GM18499 (cell line): Measurements from ENCODE around the gene ERBB2.

Source experiments
- ATAC-seq: cut with Tn5 transposase; IDR thresholded peaks from one replicate; pipeline ENCODE4 v1.9.1; 2021; ENCODE audit warnings: moderate number of reproducible peaks; ENCODE audit not compliant: insufficient read depth, unreplicated experiment

Gene ERBB2

GRCh38 chr17:39664581-39665561 lies 35.0 kb upstream of the ERBB2 start, which contains the start of gene TCAP:
TCAP (plus strand) TSS chr17:39665349; CDS start chr17:39665360, 11 bp downstream.
- ATAC-seq, result no peak

DNA sequence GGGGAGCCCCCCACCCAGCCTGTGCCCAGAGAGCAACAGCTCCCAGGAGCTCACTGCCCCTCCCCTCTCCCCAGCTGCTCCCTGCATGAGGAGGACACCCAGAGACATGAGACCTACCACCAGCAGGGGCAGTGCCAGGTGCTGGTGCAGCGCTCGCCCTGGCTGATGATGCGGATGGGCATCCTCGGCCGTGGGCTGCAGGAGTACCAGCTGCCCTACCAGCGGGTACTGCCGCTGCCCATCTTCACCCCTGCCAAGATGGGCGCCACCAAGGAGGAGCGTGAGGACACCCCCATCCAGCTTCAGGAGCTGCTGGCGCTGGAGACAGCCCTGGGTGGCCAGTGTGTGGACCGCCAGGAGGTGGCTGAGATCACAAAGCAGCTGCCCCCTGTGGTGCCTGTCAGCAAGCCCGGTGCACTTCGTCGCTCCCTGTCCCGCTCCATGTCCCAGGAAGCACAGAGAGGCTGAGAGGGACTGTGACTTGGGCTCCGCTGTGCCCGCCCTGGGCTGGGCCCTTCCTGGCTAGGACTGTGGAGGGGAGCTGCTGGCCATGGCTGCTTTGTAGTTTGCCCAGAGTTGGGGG lies 34.1 kb upstream of the ERBB2 start:
- no peak for ATAC-seq

DNA sequence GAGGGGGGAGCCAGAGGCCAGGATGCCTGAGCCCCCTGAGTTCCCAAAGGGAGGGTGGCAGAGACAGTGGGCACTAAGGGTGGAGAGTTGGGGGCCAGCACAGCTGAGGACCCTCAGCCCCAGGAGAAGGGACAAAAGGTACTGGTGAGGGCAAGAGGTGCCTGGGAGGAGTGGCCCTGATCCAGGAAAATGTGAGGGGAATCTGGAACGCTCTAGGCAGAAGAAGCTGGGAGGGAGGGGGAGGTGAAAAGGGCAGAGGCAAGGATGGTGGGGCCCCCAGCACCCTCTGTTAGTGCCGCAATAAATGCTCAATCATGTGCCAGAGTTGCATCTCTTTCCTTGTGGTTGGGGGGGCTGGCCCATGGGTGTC lies 33.6 kb upstream of the ERBB2 start:
- ATAC-seq, result no peak

DNA sequence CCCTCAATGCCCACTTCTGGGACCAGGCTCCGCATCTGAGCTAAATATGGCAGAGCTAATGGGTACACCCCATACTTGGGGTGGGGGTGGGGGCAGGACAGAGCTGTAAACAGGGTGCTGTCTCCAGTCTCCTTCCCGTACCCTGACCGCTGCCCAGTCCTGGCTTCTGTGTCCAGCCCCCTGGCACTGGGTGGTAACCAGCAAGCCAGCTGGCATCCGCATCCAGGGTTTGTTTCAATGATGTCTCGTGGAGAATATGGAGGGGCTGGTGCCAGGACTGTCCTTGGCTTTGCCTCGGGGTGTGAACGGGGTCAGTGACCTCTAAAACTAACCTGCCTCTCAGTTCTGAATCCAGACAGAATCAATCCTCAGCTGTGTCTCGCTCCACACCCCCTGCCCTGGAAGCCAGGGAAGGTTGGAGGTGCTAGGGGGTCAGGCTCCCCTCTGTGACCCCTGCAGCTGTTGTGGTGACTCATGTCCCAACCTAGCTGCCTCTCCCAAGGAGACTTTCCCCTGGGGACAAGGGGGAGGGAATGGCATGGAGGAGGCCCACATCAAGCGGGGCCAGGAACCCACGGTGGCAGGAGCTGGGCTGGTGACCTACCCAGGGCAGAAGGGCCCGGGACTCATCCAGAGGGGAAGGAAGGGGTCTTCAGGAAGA lies 33.1 kb upstream of the ERBB2 start:
- ATAC-seq, result no peak

DNA sequence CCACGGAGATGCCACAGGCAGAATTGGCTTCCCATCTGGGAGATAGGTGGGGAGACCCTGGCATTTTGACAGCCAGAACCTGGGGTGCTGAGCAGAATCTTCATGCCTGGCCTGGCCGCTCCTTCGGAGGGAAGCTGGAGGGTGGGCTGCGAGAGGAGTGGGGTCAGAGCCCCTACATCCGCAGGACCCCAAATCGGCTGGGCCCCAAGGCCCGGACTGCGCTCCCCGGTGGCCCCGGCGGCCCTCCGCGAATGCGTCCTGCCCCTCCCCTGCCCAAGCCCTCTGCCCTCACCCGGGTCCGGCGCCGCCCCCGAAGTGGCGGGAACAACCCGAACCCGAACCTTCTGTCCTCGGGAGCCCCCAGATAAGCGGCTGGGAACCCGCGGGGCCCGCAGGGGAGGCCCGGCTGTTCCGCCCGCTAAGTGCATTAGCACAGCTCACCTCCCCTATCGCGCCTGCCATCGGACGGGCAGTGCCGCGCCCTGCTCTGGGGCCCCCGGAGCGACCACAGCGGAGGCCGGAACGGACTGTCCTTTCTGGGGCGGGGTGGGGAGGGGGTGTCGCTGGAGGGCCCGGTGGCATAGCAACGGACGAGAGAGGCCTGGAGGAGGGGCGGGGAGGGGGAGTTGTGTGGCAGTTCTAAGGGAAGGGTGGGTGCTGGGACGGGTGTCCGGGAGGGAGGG lies 32.5 kb upstream of the ERBB2 start:
- no peak for ATAC-seq

- no peak for ATAC-seq
Observed at GRCh38 chr17:39667945-39668924, 31.6 kb upstream of the ERBB2 start, which contains the start of gene PNMT. PNMT (plus strand) TSS chr17:39668453; CDS start chr17:39668476, 23 bp downstream.

DNA sequence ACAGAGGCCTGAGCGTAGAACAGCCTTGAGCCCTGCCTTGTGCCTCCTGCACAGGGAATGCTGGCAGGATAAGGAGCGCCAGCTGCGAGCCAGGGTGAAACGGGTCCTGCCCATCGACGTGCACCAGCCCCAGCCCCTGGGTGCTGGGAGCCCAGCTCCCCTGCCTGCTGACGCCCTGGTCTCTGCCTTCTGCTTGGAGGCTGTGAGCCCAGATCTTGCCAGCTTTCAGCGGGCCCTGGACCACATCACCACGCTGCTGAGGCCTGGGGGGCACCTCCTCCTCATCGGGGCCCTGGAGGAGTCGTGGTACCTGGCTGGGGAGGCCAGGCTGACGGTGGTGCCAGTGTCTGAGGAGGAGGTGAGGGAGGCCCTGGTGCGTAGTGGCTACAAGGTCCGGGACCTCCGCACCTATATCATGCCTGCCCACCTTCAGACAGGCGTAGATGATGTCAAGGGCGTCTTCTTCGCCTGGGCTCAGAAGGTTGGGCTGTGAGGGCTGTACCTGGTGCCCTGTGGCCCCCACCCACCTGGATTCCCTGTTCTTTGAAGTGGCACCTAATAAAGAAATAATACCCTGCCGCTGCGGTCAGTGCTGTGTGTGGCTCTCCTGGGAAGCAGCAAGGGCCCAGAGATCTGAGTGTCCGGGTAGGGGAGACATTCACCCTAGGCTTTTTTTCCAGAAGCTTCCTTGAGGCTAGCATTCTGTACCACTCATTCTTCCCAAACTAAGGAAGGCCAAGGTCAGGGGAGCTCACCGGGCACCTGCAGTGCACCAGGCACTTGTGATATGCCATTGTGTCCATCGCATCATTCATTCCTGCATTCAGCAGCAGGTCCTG lies 29.7 kb upstream of the ERBB2 start:
- no peak for ATAC-seq

GRCh38 chr17:39670746-39671145 lies 29.1 kb upstream of the ERBB2 start:
- ATAC-seq, result no peak

DNA sequence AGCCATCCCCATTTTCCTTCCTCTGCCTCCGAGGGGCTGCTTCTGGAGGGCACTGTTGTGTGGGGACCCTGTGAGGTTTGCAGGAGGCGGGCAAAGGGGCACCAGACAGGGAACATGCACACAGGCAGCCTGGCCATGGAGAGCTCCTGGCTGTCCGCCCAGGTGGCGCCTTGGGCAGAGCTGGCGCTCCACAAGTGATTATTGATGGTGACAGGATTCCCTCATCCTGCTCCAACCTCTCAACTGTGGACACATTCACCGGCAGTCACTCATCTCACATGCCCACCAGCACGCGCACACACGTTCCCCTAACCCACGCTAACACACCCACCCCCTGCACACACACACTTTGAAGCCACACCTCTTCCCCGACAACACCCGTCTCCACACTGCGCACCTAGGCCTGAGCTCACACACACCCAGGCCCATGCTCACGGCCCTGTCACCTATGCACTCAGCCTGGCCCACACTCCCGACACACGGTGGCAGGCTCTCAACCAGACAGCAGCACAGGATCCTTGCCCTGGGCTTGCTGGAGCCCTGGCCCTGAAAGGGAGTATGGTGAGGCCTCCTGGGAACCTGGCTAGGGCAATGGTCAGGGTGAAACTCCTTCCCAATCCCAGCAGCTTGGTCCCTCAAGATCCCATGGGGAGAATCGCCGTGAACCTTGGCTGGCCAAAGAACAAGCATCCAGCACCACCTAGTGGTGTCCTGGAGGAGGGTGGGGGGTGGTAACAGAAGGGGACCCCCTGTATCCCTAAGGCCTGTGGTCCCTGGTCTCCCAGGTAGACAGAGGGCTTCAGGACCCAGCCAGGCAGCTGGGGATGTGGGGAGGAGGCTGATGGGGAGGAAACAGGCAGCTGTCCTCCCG lies 28.0 kb upstream of the ERBB2 start:
- ATAC-seq, result no peak

- ATAC-seq, result no peak
Observed at GRCh38 chr17:39672522-39673334, 27.1 kb upstream of the ERBB2 start.

DNA sequence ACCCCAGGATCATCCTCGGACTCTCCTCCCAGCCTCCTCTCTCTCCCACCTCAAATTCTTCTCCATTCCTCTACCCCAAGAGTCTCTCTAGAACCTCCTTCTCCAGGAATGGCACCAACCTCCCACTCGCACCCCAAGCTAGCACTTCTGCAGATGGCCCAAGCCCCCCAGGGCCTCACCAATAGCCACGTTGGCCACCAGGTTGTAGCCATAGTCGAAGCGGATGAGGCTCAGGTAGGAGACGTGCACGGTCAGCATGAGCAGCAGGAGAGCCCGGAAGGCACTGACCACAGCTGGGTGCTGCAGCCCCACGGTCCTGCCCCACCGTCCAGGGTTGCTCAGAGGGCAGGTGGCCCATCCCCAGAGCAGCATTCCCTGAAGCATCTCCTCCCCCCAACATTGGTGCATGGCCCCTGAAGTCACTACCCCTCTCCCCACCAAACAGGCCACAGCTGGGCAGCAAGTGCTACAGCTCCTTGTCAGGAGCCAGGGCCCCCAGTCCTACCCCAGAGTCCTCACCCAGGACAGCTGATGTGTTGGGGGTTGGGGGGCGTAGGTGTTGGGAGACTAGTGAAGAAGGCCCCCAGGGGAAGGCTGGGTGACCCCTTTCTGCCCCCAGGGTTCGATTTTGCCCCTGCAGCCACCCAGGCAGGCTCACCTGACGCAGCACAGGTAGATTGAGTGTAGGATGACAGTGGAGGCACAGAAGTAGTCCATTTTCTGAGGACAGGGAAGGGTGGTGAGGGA lies 26.4 kb upstream of the ERBB2 start:
- ATAC-seq, result no peak

DNA sequence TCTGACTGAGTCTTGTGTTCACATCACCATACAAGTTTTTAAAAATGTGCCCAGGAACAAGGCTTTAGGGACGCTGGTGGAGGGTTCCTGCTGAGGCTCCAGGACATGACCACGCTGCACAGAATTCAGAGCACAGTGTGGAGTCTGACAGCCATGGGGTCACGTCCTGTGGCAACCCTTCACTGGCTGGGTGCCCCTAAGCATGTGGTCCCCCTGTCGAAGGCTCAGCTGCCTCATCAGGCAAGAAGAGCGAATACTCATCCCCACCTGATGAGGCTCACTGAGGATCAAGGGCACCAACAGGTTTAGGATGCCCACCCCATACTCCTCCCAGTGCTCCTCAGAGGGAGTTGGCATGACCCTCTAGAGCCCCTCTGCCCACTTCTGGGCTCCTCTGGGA lies 25.7 kb upstream of the ERBB2 start:
- ATAC-seq, result no peak

GRCh38 chr17:39674702-39675389 lies 25.0 kb upstream of the ERBB2 start:
- ATAC-seq, result no peak

- no peak for ATAC-seq
Observed at GRCh38 chr17:39675390-39676082, 24.3 kb upstream of the ERBB2 start.
